Loucy (cell line): ENCODE measurements around the gene RFFL.

Source experiments
- H2AFZ ChIP-seq: fragments of 200-600 bp; sonication (generic); 2 replicates; pipeline ENCODE4 v1.6.0; 2016; ENCODE audit warnings: antibody characterized with exemption, mild to moderate bottlenecking, low read length, moderate library complexity
- H3F3A ChIP-seq: fragments of 200-600 bp; 2 replicates; pipeline ENCODE4 v1.6.0; 2016; ENCODE audit warnings: antibody characterized with exemption, low read depth, mild to moderate bottlenecking
- H3K27me3 ChIP-seq: fragments of 200-600 bp; sonication (generic); 2 replicates; pipeline ENCODE4 v1.6.1; 2014; ENCODE audit warnings: low read length, mild to moderate bottlenecking; ENCODE audit not compliant: insufficient read depth, poor library complexity, severe bottlenecking
- H3K36me3 ChIP-seq: fragments of 200-600 bp; sonication (generic); 2 replicates; pipeline ENCODE4 v1.6.1; 2016; ENCODE audit warnings: low read length; ENCODE audit not compliant: insufficient read depth
- H3K4me1 ChIP-seq: fragments of 200-600 bp; sonication (generic); 2 replicates; pipeline ENCODE4 v1.5.1; 2014; ENCODE audit warnings: low read length, mild to moderate bottlenecking; ENCODE audit not compliant: insufficient read depth, poor library complexity, severe bottlenecking
- H3K4me2 ChIP-seq: fragments of 200-600 bp; sonication (generic); 2 replicates; pipeline ENCODE4 v1.6.0; 2014; ENCODE audit warnings: antibody characterized with exemption, low read length, low read depth, mild to moderate bottlenecking; ENCODE audit not compliant: poor library complexity, severe bottlenecking
- H3K4me3 ChIP-seq: fragments of 200-600 bp; sonication (generic); 2 replicates; pipeline ENCODE4 v1.5.1; 2014; ENCODE audit warnings: low read length, mild to moderate bottlenecking, mixed read lengths; ENCODE audit not compliant: poor library complexity, severe bottlenecking
- H3K79me2 ChIP-seq: fragments of 200-600 bp; sonication (generic); 2 replicates; pipeline ENCODE4 v1.6.1; 2014; ENCODE audit warnings: low read length; ENCODE audit not compliant: insufficient read depth
- H3K9ac ChIP-seq: fragments of 200-600 bp; sonication (generic); 2 replicates; pipeline ENCODE4 v1.6.0; 2014; ENCODE audit warnings: mild to moderate bottlenecking, low read depth, low read length, moderate library complexity; ENCODE audit not compliant: poor library complexity, severe bottlenecking
- H3K9me2 ChIP-seq: fragments of 200-600 bp; sonication (generic); replicated peaks from 2 replicates; pipeline ENCODE4 v1.6.1; 2016; ENCODE audit warnings: low read depth, low read length, mixed read lengths
- H3K9me3 ChIP-seq: fragments of 200-600 bp; sonication (generic); 2 replicates; pipeline ENCODE4 v1.6.1; 2014; ENCODE audit warnings: mild to moderate bottlenecking, antibody characterized with exemption, low read length, low read depth; ENCODE audit not compliant: insufficient read depth
- H4K20me1 ChIP-seq: fragments of 200-600 bp; sonication (generic); 2 replicates; pipeline ENCODE4 v1.6.0; 2014; ENCODE audit warnings: antibody characterized with exemption, low read length, mild to moderate bottlenecking; ENCODE audit not compliant: insufficient read depth, poor library complexity, severe bottlenecking
- EZH2phosphoT487 ChIP-seq: fragments of 200-600 bp; IDR thresholded peaks from 2 replicates; pipeline ENCODE4 v1.6.1; 2018; ENCODE audit warnings: antibody characterized with exemption, mild to moderate bottlenecking, moderate library complexity, borderline replicate concordance
- TF ChIP-seq, protein P1 (sequence below): fragments of 200-600 bp; sonication (generic); conservative IDR thresholded peaks from 2 replicates; pipeline ENCODE4 v1.5.1; 2014; ENCODE audit warnings: mild to moderate bottlenecking, antibody characterized with exemption, low read length

RFFL gene

DNA sequence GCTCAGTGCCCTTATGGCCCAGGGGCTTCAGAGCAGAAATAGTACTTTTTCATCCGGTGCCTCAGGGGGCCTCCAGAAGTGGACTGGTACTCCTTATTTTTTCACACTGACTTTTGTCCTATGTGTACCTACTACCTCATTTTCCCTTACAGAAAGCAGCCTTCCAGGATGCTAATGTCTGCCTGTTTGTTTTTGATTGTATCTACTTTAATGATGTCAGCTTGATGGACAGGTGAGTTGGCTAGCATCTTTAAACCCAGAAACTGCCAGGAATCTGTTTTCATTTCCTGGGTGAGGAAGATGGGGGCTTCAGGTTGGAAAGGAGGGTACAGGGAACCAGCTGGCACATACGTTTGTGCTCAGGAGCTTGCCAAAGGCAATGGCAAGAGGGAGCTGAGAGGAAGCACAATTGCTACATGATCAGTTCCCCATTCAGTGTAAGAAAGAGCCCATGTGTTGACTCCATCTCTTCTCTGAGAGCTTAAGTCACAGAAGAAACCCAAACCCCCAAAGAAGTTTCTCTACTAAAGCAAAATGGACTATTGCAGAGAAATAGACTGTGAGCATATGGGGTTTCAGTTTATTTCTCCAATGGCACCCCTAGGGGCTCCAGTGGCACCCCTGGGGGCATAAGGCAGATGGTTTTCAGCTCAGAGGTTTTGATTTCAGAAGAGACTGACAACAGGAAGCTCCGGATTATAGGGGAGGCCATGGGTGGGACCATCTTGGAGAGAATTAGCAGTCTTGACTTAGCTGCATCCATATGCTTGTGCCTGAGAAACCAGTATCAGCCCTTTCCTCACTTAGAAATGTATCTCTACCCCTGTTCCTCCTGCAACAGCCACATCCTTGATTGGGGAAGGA is 66.9 kb downstream of the RFFL start:
- no peaks in the 10 kb centered on the region for H3K79me2 ChIP-seq
- no peak overlapping the region for H3K9ac ChIP-seq
- H2AFZ ChIP-seq: no peak overlapping the region
- peaks cover 6% of the 10 kb centered on the region for H3K4me1 ChIP-seq
- H3K9me3 ChIP-seq: no peaks in the 10 kb centered on the region
- no peaks in the 10 kb centered on the region for H3K27me3 ChIP-seq
- no peaks in the 10 kb centered on the region for H3F3A ChIP-seq
- peaks cover 91% of the 10 kb centered on the region; the same call in 1 of the 2 replicates for H3K36me3 ChIP-seq
- TF ChIP-seq, protein P1, sequence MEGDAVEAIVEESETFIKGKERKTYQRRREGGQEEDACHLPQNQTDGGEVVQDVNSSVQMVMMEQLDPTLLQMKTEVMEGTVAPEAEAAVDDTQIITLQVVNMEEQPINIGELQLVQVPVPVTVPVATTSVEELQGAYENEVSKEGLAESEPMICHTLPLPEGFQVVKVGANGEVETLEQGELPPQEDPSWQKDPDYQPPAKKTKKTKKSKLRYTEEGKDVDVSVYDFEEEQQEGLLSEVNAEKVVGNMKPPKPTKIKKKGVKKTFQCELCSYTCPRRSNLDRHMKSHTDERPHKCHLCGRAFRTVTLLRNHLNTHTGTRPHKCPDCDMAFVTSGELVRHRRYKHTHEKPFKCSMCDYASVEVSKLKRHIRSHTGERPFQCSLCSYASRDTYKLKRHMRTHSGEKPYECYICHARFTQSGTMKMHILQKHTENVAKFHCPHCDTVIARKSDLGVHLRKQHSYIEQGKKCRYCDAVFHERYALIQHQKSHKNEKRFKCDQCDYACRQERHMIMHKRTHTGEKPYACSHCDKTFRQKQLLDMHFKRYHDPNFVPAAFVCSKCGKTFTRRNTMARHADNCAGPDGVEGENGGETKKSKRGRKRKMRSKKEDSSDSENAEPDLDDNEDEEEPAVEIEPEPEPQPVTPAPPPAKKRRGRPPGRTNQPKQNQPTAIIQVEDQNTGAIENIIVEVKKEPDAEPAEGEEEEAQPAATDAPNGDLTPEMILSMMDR: no peak
- TF ChIP-seq EZH2phosphoT487: no peak
- H3K4me2 ChIP-seq: no peak overlapping the region
- H4K20me1 ChIP-seq: no peaks in the 10 kb centered on the region
- no peak overlapping the region for H3K4me3 ChIP-seq
- no peaks in the 10 kb centered on the region for H3K9me2 ChIP-seq

DNA sequence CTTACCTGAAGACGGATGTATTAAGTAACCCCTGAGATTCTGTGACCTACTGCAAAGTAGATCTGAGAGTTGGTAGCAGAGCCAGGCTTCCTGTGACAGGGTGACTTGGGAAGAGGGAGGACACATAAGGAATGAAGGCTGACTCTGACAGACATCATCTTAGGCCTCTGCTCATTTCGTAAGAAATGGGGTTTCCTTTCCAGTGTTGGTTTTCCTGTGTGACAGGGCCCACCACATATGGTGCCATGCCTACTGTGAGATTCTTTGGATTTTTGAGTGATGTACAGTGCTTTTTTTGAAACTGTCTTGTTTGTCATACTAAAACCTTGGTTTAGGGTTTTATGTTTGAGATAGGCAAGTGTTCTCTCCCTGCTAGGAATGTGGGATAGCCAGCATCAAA is 70.5 kb downstream of the RFFL start:
- Histone ChIP-seq H3K4me2 (no peak overlapping the region), H3K9me3 (no peaks in the 10 kb centered on the region), H3K4me3 (no peak overlapping the region), H3K27me3 (no peaks in the 10 kb centered on the region), H3K9me2 (no peaks in the 10 kb centered on the region), H3K4me1 (peaks cover 19% of the 10 kb centered on the region), H3K79me2 (no peaks in the 10 kb centered on the region), H3K9ac (no peak overlapping the region), H3K36me3 (peaks cover 88% of the 10 kb centered on the region), H2AFZ (no peak overlapping the region), H3F3A (no peaks in the 10 kb centered on the region), H4K20me1 (no peaks in the 10 kb centered on the region)
- TF ChIP-seq, protein P1: no peak
- TF ChIP-seq EZH2phosphoT487: no peak

DNA sequence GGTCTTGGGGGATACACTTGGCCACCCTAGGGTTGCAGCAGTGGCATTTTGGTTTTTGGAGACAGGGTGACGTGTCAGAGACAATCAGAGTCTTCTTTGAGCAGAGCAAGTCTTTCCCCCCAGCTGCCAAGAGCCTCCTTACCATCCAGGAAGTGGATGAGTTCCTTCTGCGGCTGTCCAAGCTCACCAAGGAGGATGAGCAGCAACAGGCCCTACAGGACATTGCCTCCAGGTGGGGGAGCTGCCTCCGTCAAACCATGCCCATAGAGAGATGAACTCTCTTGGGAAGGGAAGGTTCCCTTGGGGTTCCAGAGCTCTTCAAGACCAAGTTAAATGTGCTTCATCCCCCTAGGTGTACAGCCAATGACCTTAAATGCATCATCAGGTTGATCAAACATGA is 71.9 kb downstream of the RFFL start:
- Histone ChIP-seq H3K4me2 (no peak overlapping the region), H3K9me3 (no peaks in the 10 kb centered on the region), H3K27me3 (no peaks in the 10 kb centered on the region), H4K20me1 (no peaks in the 10 kb centered on the region), H3K9me2 (no peaks in the 10 kb centered on the region), H2AFZ (no peak overlapping the region), H3K4me3 (no peak overlapping the region), H3F3A (no peaks in the 10 kb centered on the region; the same call in 1 of the 2 replicates), H3K4me1 (peaks cover 25% of the 10 kb centered on the region), H3K9ac (no peak overlapping the region), H3K36me3 (peaks cover 84% of the 10 kb centered on the region), H3K79me2 (no peaks in the 10 kb centered on the region)
- TF ChIP-seq, protein P1: no peak
- TF ChIP-seq EZH2phosphoT487: no peak
